Measurements from ENCODE around the gene PRPF40B. TPM values are rescaled to one million over a fixed set of nuclear protein-coding genes. Genes with fewer than 3 reads are reported as not detected.

The PRPF40B gene
- total and polyA plus RNA-seq, 8 donors, result 16.0 to 27.5 (median 23.5) TPM

GRCh38 chr12:49582201-49582600 is 41.2 kb upstream of the PRPF40B start:
- ATAC-seq, result no peak
- intact Hi-C loops (cut with DNase I), result no loop called here
- peaks cover 0 to 5% of the 10 kb centered on the region in 2 donors for H3K36me3 ChIP-seq
- no peak for DNase-seq
- H3K27me3 ChIP-seq, result no peaks in the 10 kb centered on the region
- no peak overlapping the region for H3K27ac ChIP-seq
- TF ChIP-seq, protein P1, sequence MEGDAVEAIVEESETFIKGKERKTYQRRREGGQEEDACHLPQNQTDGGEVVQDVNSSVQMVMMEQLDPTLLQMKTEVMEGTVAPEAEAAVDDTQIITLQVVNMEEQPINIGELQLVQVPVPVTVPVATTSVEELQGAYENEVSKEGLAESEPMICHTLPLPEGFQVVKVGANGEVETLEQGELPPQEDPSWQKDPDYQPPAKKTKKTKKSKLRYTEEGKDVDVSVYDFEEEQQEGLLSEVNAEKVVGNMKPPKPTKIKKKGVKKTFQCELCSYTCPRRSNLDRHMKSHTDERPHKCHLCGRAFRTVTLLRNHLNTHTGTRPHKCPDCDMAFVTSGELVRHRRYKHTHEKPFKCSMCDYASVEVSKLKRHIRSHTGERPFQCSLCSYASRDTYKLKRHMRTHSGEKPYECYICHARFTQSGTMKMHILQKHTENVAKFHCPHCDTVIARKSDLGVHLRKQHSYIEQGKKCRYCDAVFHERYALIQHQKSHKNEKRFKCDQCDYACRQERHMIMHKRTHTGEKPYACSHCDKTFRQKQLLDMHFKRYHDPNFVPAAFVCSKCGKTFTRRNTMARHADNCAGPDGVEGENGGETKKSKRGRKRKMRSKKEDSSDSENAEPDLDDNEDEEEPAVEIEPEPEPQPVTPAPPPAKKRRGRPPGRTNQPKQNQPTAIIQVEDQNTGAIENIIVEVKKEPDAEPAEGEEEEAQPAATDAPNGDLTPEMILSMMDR (IDR thresholded peaks at IDR 0.05), result no peak
- H3K4me1 ChIP-seq, result peaks cover 0 to 3% of the 10 kb centered on the region in 2 donors
- H3K4me3 ChIP-seq, result no peak overlapping the region
- no peaks in the 10 kb centered on the region for H3K9me3 ChIP-seq

DNA sequence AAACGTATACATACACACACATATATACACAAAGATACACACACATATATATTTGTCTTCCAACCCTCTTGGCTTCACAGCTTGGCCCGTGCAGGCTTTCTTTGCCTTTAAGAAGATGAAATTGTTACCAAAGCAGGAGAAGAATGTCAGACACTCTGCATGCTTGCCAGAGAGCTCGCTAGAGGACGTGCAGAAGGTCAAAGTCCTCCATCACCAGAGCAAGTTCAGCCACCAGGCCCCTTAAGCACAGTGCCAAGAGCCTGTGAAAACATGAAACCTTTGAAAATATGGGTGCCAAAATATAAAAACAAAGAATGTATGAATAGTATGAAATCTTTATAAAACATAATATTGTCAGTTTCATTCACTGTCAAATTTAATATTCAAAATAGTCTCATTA is 40.5 kb upstream of the PRPF40B start:
- no peak overlapping the region for H3K27ac ChIP-seq
- ATAC-seq, result no peak
- no peak overlapping the region for H3K4me3 ChIP-seq
- intact Hi-C loops (cut with DNase I), result no loop called here
- H3K36me3 ChIP-seq, result peaks cover 0 to 5% of the 10 kb centered on the region in 2 donors
- H3K4me1 ChIP-seq, result peaks cover 0 to 3% of the 10 kb centered on the region in 2 donors
- peak in 2 of 4 donors; percentile 24 to 40 for DNase-seq
- no peaks in the 10 kb centered on the region for H3K27me3 ChIP-seq
- TF ChIP-seq, protein P1 (IDR thresholded peaks at IDR 0.05), result no peak
- no peaks in the 10 kb centered on the region for H3K9me3 ChIP-seq

DNA sequence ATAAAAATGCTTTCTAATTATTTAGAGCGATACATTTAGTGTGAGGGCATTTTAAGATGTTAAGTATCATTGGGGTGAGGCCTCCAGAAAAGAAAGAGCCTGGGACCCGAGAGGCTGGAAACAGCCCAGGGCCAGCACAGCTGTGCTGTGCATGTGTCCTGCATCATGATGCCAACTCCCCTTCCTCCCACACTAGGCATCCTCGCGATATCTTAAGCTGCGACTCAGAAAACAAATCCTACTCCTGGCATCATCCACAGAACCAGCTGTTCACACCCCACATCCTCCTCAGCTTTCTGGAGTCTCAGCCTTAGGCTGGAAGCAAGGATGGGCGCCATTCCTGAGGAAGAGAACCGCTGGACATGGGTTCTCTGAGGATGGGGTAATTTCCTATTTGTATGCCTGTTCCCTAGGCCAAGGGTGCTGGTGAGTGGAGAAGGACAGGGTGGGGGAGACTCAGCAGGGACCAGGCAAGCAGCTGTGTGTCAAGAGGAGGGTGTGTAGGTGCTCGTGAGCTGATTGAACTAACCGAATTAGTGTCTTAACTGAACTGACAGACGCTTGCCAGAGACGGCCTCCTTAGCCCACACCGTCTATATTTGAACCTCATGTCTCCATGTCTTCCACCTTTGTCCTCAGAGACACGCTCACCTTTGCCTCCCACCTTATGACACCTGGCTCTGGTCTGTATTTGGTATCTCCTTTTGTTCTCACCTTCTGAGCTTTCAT is 39.8 kb upstream of the PRPF40B start:
- Histone ChIP-seq H3K9me3 (no peaks in the 10 kb centered on the region), H3K4me1 (peaks cover 0 to 3% of the 10 kb centered on the region in 2 donors), H3K27ac (no peak overlapping the region), H3K36me3 (peaks cover 0 to 5% of the 10 kb centered on the region in 2 donors), H3K27me3 (no peaks in the 10 kb centered on the region), H3K4me3 (no peak overlapping the region)
- intact Hi-C loops (cut with DNase I), result no loop called here
- DNase-seq (peak in 2 of 4 donors; percentile 49 to 79), ATAC-seq (no peak)
- TF ChIP-seq, protein P1 (IDR thresholded peaks at IDR 0.05), result no peak

DNA sequence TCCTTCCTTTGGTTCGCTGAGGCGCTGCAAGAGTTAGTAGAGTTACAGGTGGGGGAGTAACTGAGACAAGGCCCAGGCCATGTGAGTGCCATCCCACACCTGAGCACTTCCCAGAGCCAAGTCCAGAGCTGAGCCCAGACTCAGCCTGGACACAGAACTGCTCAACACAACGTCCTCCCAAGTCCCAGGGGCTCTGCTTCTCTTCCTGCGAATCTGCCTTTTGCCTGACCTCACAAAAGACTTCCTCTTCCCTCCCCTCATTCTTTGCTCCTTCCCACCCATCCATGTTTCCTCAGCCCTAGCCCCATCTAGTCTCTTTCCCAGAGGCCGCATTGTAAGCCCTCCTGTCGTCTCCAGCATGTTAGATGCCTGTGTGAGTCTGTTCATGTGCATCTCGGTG is 38.8 kb upstream of the PRPF40B start:
- no peak overlapping the region for H3K27ac ChIP-seq
- H3K9me3 ChIP-seq, result no peaks in the 10 kb centered on the region
- no peak for ATAC-seq
- no peak overlapping the region for H3K4me3 ChIP-seq
- intact Hi-C loops (cut with DNase I), result no loop called here
- no peak for DNase-seq
- TF ChIP-seq, protein P1 (IDR thresholded peaks at IDR 0.05), result no peak
- H3K36me3 ChIP-seq, result peaks cover 0 to 5% of the 10 kb centered on the region in 2 donors
- H3K4me1 ChIP-seq, result peaks cover 0 to 3% of the 10 kb centered on the region in 2 donors
- H3K27me3 ChIP-seq, result no peaks in the 10 kb centered on the region

GRCh38 chr12:49585477-49586459 is 37.6 kb upstream of the PRPF40B start:
- intact Hi-C loops (cut with DNase I), result no loop called here

More at GRCh38 chr12:49585477-49586459, 37.6 kb upstream of the PRPF40B start:
- TF ChIP-seq, protein P1 (IDR thresholded peaks at IDR 0.05), result no peak
- ATAC-seq (no peak), DNase-seq (no peak)
- H3K27me3 ChIP-seq, result no peaks in the 10 kb centered on the region
- H3K36me3 ChIP-seq, result peaks cover 0 to 5% of the 10 kb centered on the region in 2 donors
- H3K27ac ChIP-seq, result no peak overlapping the region
- no peaks in the 10 kb centered on the region for H3K9me3 ChIP-seq
- no peak overlapping the region for H3K4me3 ChIP-seq
- H3K4me1 ChIP-seq, result peaks cover 0 to under 1% of the 10 kb centered on the region in 2 donors
